HepG2 (cell line): ENCODE results near the gene OS9. TPM values are rescaled to one million over a fixed set of nuclear protein-coding genes. Genes with fewer than 3 reads are reported as not detected.
A peak's percentile ranks its signal among the peaks of the same experiment; 100 is the strongest.

Experiments
- BHLHE40 ChIP-seq: IDR thresholded peaks from 2 replicates; pipeline ENCODE4 v1.6.1; 2011; ENCODE audit warnings: low read length, improper control_type of control experiment
- DMAP1 ChIP-seq: IDR thresholded peaks from 2 replicates; pipeline ENCODE4 v1.6.1; 2016
- ELF3 ChIP-seq: IDR thresholded peaks from 2 replicates; pipeline ENCODE4 v1.6.1; 2016; ENCODE audit warnings: missing genetic modification reagents, missing compliant biosample characterization
- EP300 ChIP-seq, 3 experiments: sonication (generic) in 1 of 3; formaldehyde crosslinking in 1 of 3; IDR thresholded peaks; 2 replicates each; pipeline versions ENCODE4 v1.5.1 to v1.6.1; 2011 to 2020; ENCODE audit warnings: low read depth in 2 of 3, low read length in 2 of 3, borderline replicate concordance in 1 of 3, improper control_type of control experiment in 1 of 3, mild to moderate bottlenecking in 1 of 3, missing genetic modification reagents in 1 of 3, moderate library complexity in 1 of 3
- FOXJ3 ChIP-seq: sonication (generic); formaldehyde crosslinking; IDR thresholded peaks from 2 replicates; pipeline ENCODE4 v1.4.0; 2020; ENCODE audit warnings: missing genetic modification reagents, mild to moderate bottlenecking, borderline replicate concordance
- FOXM1 ChIP-seq: sonication (generic); formaldehyde crosslinking; IDR thresholded peaks from 2 replicates; pipeline ENCODE4 v1.5.0; 2020; ENCODE audit warnings: missing genetic modification reagents
- GABPA ChIP-seq, 2 experiments: IDR thresholded peaks; 2 replicates each; pipeline ENCODE4 v1.6.1; 2011 to 2016; ENCODE audit warnings: low read depth in 2 of 2, low read length in 1 of 2, missing biosample characterization in 1 of 2, missing genetic modification characterization in 1 of 2
- HMGA1 ChIP-seq: sonication (generic); formaldehyde crosslinking; conservative IDR thresholded peaks from 2 replicates; pipeline ENCODE4 v1.4.0; 2020; ENCODE audit warnings: missing genetic modification reagents
- KLF6 ChIP-seq: IDR thresholded peaks from 2 replicates; pipeline ENCODE4 v1.8.0; 2016; ENCODE audit warnings: missing biosample characterization, missing genetic modification reagents
- MTA3 ChIP-seq: sonication (generic); formaldehyde crosslinking; IDR thresholded peaks from 2 replicates; pipeline ENCODE4 v1.4.0; 2020; ENCODE audit warnings: missing genetic modification reagents
- NFRKB ChIP-seq: fragments of 450-650 bp; IDR thresholded peaks from 2 replicates; pipeline ENCODE4 v1.6.1; 2017
- SMYD3 ChIP-seq: sonication (generic); formaldehyde crosslinking; IDR thresholded peaks from 2 replicates; pipeline ENCODE4 v1.8.1; 2023; ENCODE audit warnings: mild to moderate bottlenecking, missing genetic modification reagents
- SNAI1 ChIP-seq: sonication (generic); formaldehyde crosslinking; IDR thresholded peaks from 2 replicates; pipeline ENCODE4 v1.5.0; 2020; ENCODE audit warnings: mild to moderate bottlenecking, missing genetic modification reagents, borderline replicate concordance
- SNAPC2 ChIP-seq: sonication (generic); formaldehyde crosslinking; IDR thresholded peaks from 2 replicates; pipeline ENCODE4 v1.8.1; 2022; ENCODE audit warnings: mild to moderate bottlenecking, missing genetic modification reagents
- ZBTB42 ChIP-seq: sonication (generic); formaldehyde crosslinking; IDR thresholded peaks from 2 replicates; pipeline ENCODE4 v1.5.0; 2020; ENCODE audit warnings: mild to moderate bottlenecking, missing genetic modification reagents
- ZBTB7A ChIP-seq: sonication (generic); formaldehyde crosslinking; IDR thresholded peaks from 2 replicates; pipeline ENCODE4 v1.8.0; 2022; ENCODE audit warnings: mild to moderate bottlenecking, missing genetic modification reagents
- ZEB1 ChIP-seq: IDR thresholded peaks from 2 replicates; pipeline ENCODE4 v1.6.1; 2012; ENCODE audit warnings: mild to moderate bottlenecking, low read depth, inconsistent platforms; ENCODE audit not compliant: insufficient replicate concordance
- ZFP1 ChIP-seq: IDR thresholded peaks from 2 replicates; pipeline ENCODE4 v1.6.1; 2016
- polyA plus RNA-seq, 8 experiments: library from polyadenylated mRNA; depleted of rRNA in 3 of 8; stranded (reverse) in 7 of 8; unstranded in 1 of 8; fragments of >200 nt; fragmentation: Illumina TruSeq in 4 of 8; extraction: Trizol in 4 of 8; gene quantifications; 2 replicates each; pipeline versions ENCODE4 v1.2.1 to v1.2.3, GENCODE V29; 2011 to 2016; ENCODE audit warnings: low read depth in 4 of 8, missing spikeins in 1 of 8, mixed read lengths in 1 of 8; ENCODE audit not compliant: insufficient read depth in 1 of 8
- total RNA-seq, 5 experiments: library from RNA; depleted of rRNA; stranded (reverse); fragments of >200 nt; fragmentation: Illumina TruSeq; extraction: Trizol; gene quantifications; 2 replicates each; pipeline ENCODE4 v1.2.3, GENCODE V29; 2016; ENCODE audit warnings: low read depth in 1 of 5
- TF ChIP-seq, protein P1 (sequence below): sonication (generic); formaldehyde crosslinking; IDR thresholded peaks from 2 replicates; pipeline ENCODE4 v1.5.1; 2020; ENCODE audit warnings: missing genetic modification reagents, mild to moderate bottlenecking, borderline replicate concordance
- TF ChIP-seq, protein P2 (sequence below): sonication (generic); formaldehyde crosslinking; IDR thresholded peaks from 2 replicates; pipeline ENCODE4 v1.4.0; 2020; ENCODE audit warnings: missing genetic modification reagents, low read depth, mild to moderate bottlenecking, borderline replicate concordance
- TF ChIP-seq, protein P3 (sequence below): sonication (generic); formaldehyde crosslinking; IDR thresholded peaks from 2 replicates; pipeline ENCODE4 v1.9.0; 2021; ENCODE audit warnings: missing genetic modification reagents, borderline replicate concordance
- TF ChIP-seq, protein P4 (sequence below): sonication (generic); formaldehyde crosslinking; IDR thresholded peaks from 2 replicates; pipeline ENCODE4 v1.4.0; 2020; ENCODE audit warnings: mild to moderate bottlenecking, missing genetic modification reagents

Gene OS9
- total and polyA plus RNA-seq, 2 of the 13 experiments (the other 11 are each of a cell fraction or from before 2014, with no cell fraction given) = 156 to 206 TPM

DNA sequence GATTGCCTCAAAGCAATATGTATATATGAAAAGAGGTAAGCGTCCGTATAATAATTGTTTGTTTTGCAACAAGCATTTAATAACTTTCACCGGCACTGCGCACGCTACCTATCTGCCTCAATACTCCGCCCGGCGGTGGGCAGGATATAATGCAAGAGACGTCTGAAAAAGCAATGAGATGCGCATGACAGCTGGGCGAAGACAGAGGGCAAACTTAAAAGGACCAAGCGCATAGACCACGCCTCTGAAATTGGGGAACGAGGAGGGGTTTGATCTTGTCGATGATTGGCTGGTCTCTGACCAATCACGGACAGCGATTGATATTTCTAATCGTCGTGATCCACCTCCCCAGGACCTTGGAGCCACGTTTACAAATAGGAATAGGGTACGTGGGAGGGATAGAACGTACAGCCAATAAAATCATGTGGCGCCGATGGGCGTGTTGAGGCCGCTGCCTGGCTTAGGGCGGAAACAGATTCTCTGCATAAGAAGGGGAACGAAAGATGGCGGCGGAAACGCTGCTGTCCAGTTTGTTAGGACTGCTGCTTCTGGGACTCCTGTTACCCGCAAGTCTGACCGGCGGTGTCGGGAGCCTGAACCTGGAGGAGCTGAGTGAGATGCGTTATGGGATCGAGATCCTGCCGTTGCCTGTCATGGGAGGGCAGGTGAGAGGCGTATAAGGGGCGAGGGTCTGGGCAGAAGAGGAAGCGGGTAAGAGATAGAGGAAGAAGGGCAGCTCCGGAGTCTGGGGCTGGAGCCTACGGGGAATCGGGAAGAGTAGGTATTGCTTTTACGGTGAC lies at the start of gene OS9 (continued):
- TF ChIP-seq, protein P1, sequence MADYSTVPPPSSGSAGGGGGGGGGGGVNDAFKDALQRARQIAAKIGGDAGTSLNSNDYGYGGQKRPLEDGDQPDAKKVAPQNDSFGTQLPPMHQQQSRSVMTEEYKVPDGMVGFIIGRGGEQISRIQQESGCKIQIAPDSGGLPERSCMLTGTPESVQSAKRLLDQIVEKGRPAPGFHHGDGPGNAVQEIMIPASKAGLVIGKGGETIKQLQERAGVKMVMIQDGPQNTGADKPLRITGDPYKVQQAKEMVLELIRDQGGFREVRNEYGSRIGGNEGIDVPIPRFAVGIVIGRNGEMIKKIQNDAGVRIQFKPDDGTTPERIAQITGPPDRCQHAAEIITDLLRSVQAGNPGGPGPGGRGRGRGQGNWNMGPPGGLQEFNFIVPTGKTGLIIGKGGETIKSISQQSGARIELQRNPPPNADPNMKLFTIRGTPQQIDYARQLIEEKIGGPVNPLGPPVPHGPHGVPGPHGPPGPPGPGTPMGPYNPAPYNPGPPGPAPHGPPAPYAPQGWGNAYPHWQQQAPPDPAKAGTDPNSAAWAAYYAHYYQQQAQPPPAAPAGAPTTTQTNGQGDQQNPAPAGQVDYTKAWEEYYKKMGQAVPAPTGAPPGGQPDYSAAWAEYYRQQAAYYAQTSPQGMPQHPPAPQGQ (CRISPR knock-in tag) = no peak
- TF ChIP-seq ZBTB42 (CRISPR knock-in tag) (no peak), BHLHE40 (0 out of 2 replicates have a peak, but pooled peaks have one; percentile 38), GABPA (IDR thresholded peaks at IDR 0.05; ENCODE audit: low read depth, low read length) (peak; percentile 36; the same call in 1 of the 2 replicates), GABPA (CRISPR knock-in tag; IDR thresholded peaks at IDR 0.05; ENCODE audit: low read depth) (peak; percentile 81), ELF3 (CRISPR knock-in tag) (peak; percentile 65), SNAI1 (CRISPR knock-in tag) (no peak), SMYD3 (CRISPR knock-in tag) (no peak), HMGA1 (CRISPR knock-in tag) (no peak), FOXJ3 (CRISPR knock-in tag) (no peak), FOXM1 (CRISPR knock-in tag) (no peak), ZFP1 (no peak), MTA3 (CRISPR knock-in tag) (no peak), EP300 (IDR thresholded peaks at IDR 0.05; ENCODE audit: low read depth in 2 of 2, low read length in 2 of 2) (0 out of 4 replicates have a peak, but pooled peaks of 1 of the 2 experiments have one; percentile 10), EP300 (CRISPR knock-in tag; IDR thresholded peaks at IDR 0.05; ENCODE audit: borderline replicate concordance) (no peak), ZEB1 (no peak), NFRKB (no peak), SNAPC2 (CRISPR knock-in tag) (no peak), DMAP1 (CRISPR knock-in tag) (no peak), ZBTB7A (CRISPR knock-in tag) (no peak; the same call in 1 of the 2 replicates), KLF6 (CRISPR knock-in tag) (peak; percentile 19; the same call in 1 of the 2 replicates)
- TF ChIP-seq, protein P2, sequence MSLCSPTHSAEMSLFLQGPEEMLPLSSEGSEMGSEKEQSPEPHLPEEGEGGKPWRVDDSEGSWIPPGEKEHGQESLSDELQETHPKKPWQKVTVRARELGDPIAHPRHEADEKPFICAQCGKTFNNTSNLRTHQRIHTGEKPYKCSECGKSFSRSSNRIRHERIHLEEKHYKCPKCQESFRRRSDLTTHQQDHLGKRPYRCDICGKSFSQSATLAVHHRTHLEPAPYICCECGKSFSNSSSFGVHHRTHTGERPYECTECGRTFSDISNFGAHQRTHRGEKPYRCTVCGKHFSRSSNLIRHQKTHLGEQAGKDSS (CRISPR knock-in tag) = no peak
- TF ChIP-seq, protein P3, sequence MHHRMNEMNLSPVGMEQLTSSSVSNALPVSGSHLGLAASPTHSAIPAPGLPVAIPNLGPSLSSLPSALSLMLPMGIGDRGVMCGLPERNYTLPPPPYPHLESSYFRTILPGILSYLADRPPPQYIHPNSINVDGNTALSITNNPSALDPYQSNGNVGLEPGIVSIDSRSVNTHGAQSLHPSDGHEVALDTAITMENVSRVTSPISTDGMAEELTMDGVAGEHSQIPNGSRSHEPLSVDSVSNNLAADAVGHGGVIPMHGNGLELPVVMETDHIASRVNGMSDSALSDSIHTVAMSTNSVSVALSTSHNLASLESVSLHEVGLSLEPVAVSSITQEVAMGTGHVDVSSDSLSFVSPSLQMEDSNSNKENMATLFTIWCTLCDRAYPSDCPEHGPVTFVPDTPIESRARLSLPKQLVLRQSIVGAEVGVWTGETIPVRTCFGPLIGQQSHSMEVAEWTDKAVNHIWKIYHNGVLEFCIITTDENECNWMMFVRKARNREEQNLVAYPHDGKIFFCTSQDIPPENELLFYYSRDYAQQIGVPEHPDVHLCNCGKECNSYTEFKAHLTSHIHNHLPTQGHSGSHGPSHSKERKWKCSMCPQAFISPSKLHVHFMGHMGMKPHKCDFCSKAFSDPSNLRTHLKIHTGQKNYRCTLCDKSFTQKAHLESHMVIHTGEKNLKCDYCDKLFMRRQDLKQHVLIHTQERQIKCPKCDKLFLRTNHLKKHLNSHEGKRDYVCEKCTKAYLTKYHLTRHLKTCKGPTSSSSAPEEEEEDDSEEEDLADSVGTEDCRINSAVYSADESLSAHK (CRISPR knock-in tag) = 0 out of 2 replicates have a peak, but pooled peaks have one; percentile 11
- TF ChIP-seq, protein P4, sequence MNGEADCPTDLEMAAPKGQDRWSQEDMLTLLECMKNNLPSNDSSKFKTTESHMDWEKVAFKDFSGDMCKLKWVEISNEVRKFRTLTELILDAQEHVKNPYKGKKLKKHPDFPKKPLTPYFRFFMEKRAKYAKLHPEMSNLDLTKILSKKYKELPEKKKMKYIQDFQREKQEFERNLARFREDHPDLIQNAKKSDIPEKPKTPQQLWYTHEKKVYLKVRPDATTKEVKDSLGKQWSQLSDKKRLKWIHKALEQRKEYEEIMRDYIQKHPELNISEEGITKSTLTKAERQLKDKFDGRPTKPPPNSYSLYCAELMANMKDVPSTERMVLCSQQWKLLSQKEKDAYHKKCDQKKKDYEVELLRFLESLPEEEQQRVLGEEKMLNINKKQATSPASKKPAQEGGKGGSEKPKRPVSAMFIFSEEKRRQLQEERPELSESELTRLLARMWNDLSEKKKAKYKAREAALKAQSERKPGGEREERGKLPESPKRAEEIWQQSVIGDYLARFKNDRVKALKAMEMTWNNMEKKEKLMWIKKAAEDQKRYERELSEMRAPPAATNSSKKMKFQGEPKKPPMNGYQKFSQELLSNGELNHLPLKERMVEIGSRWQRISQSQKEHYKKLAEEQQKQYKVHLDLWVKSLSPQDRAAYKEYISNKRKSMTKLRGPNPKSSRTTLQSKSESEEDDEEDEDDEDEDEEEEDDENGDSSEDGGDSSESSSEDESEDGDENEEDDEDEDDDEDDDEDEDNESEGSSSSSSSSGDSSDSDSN (CRISPR knock-in tag) = peak; percentile 52
